Tibial nerve (tissue), 3 donors: Measurements from ENCODE around the gene OR51M1.

ENCODE experiments used
- POLR2A ChIP-seq, 2 donors: fragments of 450-650 bp; IDR thresholded peaks; one replicate each; pipeline ENCODE4 v1.6.1; 2017; ENCODE audit warnings: antibody characterized with exemption in 2 of 2, mild to moderate bottlenecking in 2 of 2, moderate library complexity in 2 of 2
- TF ChIP-seq, protein P1 (sequence below), 5 experiments: fragments of 200-600 bp in 3 of 5; fragments of 450-650 bp in 2 of 5; sonication (generic) in 3 of 5; IDR thresholded peaks; one replicate each; pipeline ENCODE4 v1.5.1; 2016 to 2019; ENCODE audit warnings: antibody characterized with exemption in 5 of 5, mild to moderate bottlenecking in 3 of 5, moderate library complexity in 2 of 5

GRCh38 chr11:5421811-5422210 lies 38.2 kb downstream of the OR51M1 start, which contains the start of gene OR51Q1:
- TF ChIP-seq, protein P1, sequence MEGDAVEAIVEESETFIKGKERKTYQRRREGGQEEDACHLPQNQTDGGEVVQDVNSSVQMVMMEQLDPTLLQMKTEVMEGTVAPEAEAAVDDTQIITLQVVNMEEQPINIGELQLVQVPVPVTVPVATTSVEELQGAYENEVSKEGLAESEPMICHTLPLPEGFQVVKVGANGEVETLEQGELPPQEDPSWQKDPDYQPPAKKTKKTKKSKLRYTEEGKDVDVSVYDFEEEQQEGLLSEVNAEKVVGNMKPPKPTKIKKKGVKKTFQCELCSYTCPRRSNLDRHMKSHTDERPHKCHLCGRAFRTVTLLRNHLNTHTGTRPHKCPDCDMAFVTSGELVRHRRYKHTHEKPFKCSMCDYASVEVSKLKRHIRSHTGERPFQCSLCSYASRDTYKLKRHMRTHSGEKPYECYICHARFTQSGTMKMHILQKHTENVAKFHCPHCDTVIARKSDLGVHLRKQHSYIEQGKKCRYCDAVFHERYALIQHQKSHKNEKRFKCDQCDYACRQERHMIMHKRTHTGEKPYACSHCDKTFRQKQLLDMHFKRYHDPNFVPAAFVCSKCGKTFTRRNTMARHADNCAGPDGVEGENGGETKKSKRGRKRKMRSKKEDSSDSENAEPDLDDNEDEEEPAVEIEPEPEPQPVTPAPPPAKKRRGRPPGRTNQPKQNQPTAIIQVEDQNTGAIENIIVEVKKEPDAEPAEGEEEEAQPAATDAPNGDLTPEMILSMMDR (IDR thresholded peaks at IDR 0.05), result no peak
- TF ChIP-seq POLR2A (IDR thresholded peaks at IDR 0.05), result no peak
